H1 (cell line): Measurements from ENCODE around the gene NWD2. TPM values are rescaled to one million over a fixed set of nuclear protein-coding genes. Genes with fewer than 3 reads are reported as not detected.

Experiments
- CTCF ChIA-PET: fragments of 300-600 bp; sonication (Branson Sonifier 250); formaldehyde crosslinking; loops from one replicate; lab custom pipeline; 2021; ENCODE audit not compliant: partially characterized antibody; lab: Charles Lee
- POLR2A ChIA-PET: fragments of 300-600 bp; sonication (Branson Sonifier 250); formaldehyde crosslinking; loops from one replicate; lab custom pipeline; 2021; ENCODE audit warnings: inconsistent platforms; ENCODE audit not compliant: partially characterized antibody; lab: Charles Lee
- DNase-seq, 2 experiments: peaks; one replicate each; pipeline versions ENCODE4 v3.0.0 to v3.0.0-alpha.2; 2010 to 2022; ENCODE audit warnings: low spot score in 2 of 2, low read depth in 1 of 2, mixed read lengths in 1 of 2
- FAIRE-seq: peaks from 2 replicates; lab custom pipeline; 2011; peaks lifted over from hg19 to GRCh38; lab: Jason Lieb, UNC
- H2AFZ ChIP-seq: 2 replicates; pipeline ENCODE4 v1.8.1; 2012; ENCODE audit warnings: low read length, inconsistent platforms
- H2AK5ac ChIP-seq: 2 replicates; pipeline ENCODE4 v1.6.1; 2013; ENCODE audit warnings: low read depth, low read length
- H2BK120ac ChIP-seq: replicated peaks from 2 replicates; pipeline ENCODE3; 2013; ENCODE audit warnings: low read depth, low read length, inconsistent platforms
- H2BK12ac ChIP-seq: 2 replicates; pipeline ENCODE4 v1.6.1; 2013; ENCODE audit warnings: low read depth, low read length
- H2BK15ac ChIP-seq: 2 replicates; pipeline ENCODE4 v1.6.1; 2013; ENCODE audit warnings: low read length
- H2BK20ac ChIP-seq: 2 replicates; pipeline ENCODE4 v1.6.1; 2013; ENCODE audit warnings: low read length
- H2BK5ac ChIP-seq: 2 replicates; pipeline ENCODE4 v1.6.1; 2013; ENCODE audit warnings: low read depth, low read length
- H3K14ac ChIP-seq: 2 replicates; pipeline ENCODE4 v1.6.1; 2013; ENCODE audit warnings: inconsistent platforms; ENCODE audit not compliant: insufficient read length
- H3K18ac ChIP-seq: 2 replicates; pipeline ENCODE4 v1.6.1; 2013; ENCODE audit warnings: low read length; ENCODE audit errors: extremely low read depth
- H3K23ac ChIP-seq: 2 replicates; pipeline ENCODE4 v1.6.1; 2013; ENCODE audit warnings: inconsistent platforms; ENCODE audit not compliant: insufficient read length
- H3K23me2 ChIP-seq: 2 replicates; pipeline ENCODE4 v1.6.1; 2013; ENCODE audit warnings: low read depth, low read length
- H3K27ac ChIP-seq: 2 replicates; pipeline ENCODE4 v1.6.1; 2011; ENCODE audit warnings: low read depth, low read length, inconsistent platforms
- H3K27me3 ChIP-seq, 4 experiments: replicated peaks in 1 of 4; 1 replicate in 1 of 4; 2 replicates in 3 of 4; pipeline versions ENCODE4 v1.6.1 to v1.8.1; 2011 to 2013; ENCODE audit warnings: low read length in 3 of 4, mild to moderate bottlenecking in 3 of 4, inconsistent platforms in 2 of 4, mixed read lengths in 2 of 4, moderate library complexity in 1 of 4; ENCODE audit not compliant: control insufficient read depth in 3 of 4, insufficient read depth in 3 of 4; ENCODE audit errors: extremely low read depth in 1 of 4
- H3K36me3 ChIP-seq, 4 experiments: 2 replicates each; pipeline versions ENCODE4 v1.6.1 to v1.8.1; 2011 to 2013; ENCODE audit warnings: mild to moderate bottlenecking in 4 of 4, low read length in 3 of 4, moderate library complexity in 2 of 4, control low read depth in 1 of 4, inconsistent platforms in 1 of 4; ENCODE audit not compliant: insufficient read depth in 4 of 4, control insufficient read depth in 2 of 4
- H3K4ac ChIP-seq: replicated peaks from 2 replicates; pipeline ENCODE3; 2013; ENCODE audit warnings: low read length, low read depth, mixed read lengths, inconsistent platforms; ENCODE audit not compliant: insufficient read length
- H3K4me1 ChIP-seq, 4 experiments: replicated peaks in 1 of 4; 1 replicate in 1 of 4; 2 replicates in 3 of 4; pipeline versions ENCODE4 v1.6.1 to v1.8.1; 2011 to 2013; ENCODE audit warnings: low read length in 3 of 4, inconsistent platforms in 2 of 4, mixed read lengths in 1 of 4; ENCODE audit not compliant: insufficient read depth in 4 of 4, control insufficient read depth in 3 of 4
- H3K4me2 ChIP-seq, 2 experiments: 2 replicates each; pipeline versions ENCODE4 v1.6.1 to v1.8.1; 2011 to 2013; ENCODE audit warnings: low read depth in 2 of 2, low read length in 2 of 2, control low read depth in 1 of 2, inconsistent platforms in 1 of 2, mild to moderate bottlenecking in 1 of 2; ENCODE audit not compliant: insufficient read depth in 1 of 2
- H3K4me3 ChIP-seq, 4 experiments: fragments of 200-600, 300-600 bp in 1 of 4; sonication (generic), shearing (Covaris generic), sonication (Bioruptor Twin) in 1 of 4; 2 replicates each; pipeline versions ENCODE4 v1.5.1 to v1.8.1; 2011 to 2016; ENCODE audit warnings: low read length in 4 of 4, low read depth in 3 of 4, control low read depth in 2 of 4, inconsistent platforms in 2 of 4, mild to moderate bottlenecking in 2 of 4, mixed read lengths in 1 of 4, moderate library complexity in 1 of 4; ENCODE audit not compliant: insufficient read depth in 2 of 4; ENCODE audit errors: extremely low read depth in 1 of 4
- H3K56ac ChIP-seq: replicated peaks from 2 replicates; pipeline ENCODE3; 2013; ENCODE audit warnings: low read depth, mild to moderate bottlenecking, mixed read lengths, low read length, inconsistent platforms; ENCODE audit not compliant: insufficient read length
- H3K79me1 ChIP-seq: 2 replicates; pipeline ENCODE4 v1.6.1; 2013; ENCODE audit warnings: low read depth, low read length, control low read depth
- H3K79me2 ChIP-seq, 2 experiments: 2 replicates each; pipeline versions ENCODE4 v1.6.1 to v1.8.1; 2012 to 2013; ENCODE audit warnings: low read length in 2 of 2, mild to moderate bottlenecking in 2 of 2, inconsistent platforms in 1 of 2; ENCODE audit not compliant: insufficient read depth in 2 of 2, control insufficient read depth in 1 of 2
- H3K9ac ChIP-seq, 4 experiments: replicated peaks in 1 of 4; 1 replicate in 1 of 4; 2 replicates in 3 of 4; pipeline versions ENCODE4 v1.6.1 to v1.8.1; 2011 to 2013; ENCODE audit warnings: low read depth in 3 of 4, low read length in 3 of 4, control low read depth in 2 of 4, mild to moderate bottlenecking in 2 of 4, moderate library complexity in 2 of 4, inconsistent platforms in 1 of 4; ENCODE audit errors: extremely low read depth in 1 of 4
- H3K9me3 ChIP-seq, 2 experiments: 2 replicates each; pipeline versions ENCODE4 v1.6.1 to v1.8.1; 2012 to 2013; ENCODE audit warnings: mild to moderate bottlenecking in 2 of 2, moderate library complexity in 2 of 2, control low read depth in 1 of 2, inconsistent platforms in 1 of 2, low read depth in 1 of 2, low read length in 1 of 2, mixed read lengths in 1 of 2; ENCODE audit not compliant: insufficient read depth in 2 of 2
- H4K20me1 ChIP-seq, 2 experiments: replicated peaks in 1 of 2; 2 replicates each; pipeline versions ENCODE3 to v1.8.1; 2011 to 2013; ENCODE audit warnings: inconsistent platforms in 2 of 2, low read length in 2 of 2, mild to moderate bottlenecking in 1 of 2; ENCODE audit not compliant: insufficient read depth in 2 of 2, control insufficient read depth in 1 of 2
- H4K5ac ChIP-seq: 2 replicates; pipeline ENCODE4 v1.6.1; 2013; ENCODE audit warnings: low read length, low read depth, mixed read lengths, inconsistent platforms; ENCODE audit not compliant: insufficient read length
- H4K8ac ChIP-seq: 2 replicates; pipeline ENCODE4 v1.8.0; 2013; ENCODE audit warnings: mild to moderate bottlenecking, moderate library complexity, low read length, inconsistent platforms; ENCODE audit not compliant: insufficient read depth; ENCODE audit errors: extremely low read depth
- H4K91ac ChIP-seq: replicated peaks from 2 replicates; pipeline ENCODE3; 2013; ENCODE audit warnings: low read length, mixed read lengths, inconsistent platforms; ENCODE audit not compliant: insufficient read length
- NANOG ChIP-seq: IDR thresholded peaks from 2 replicates; pipeline ENCODE4 v1.6.1; 2011; ENCODE audit warnings: low read length, low read depth, mild to moderate bottlenecking, inconsistent platforms; ENCODE audit not compliant: insufficient read depth, poor library complexity, severe bottlenecking
- SRF ChIP-seq: IDR thresholded peaks from 2 replicates; pipeline ENCODE4 v1.6.1; 2011; ENCODE audit warnings: mild to moderate bottlenecking, low read depth, low read length, moderate library complexity
- TAF7 ChIP-seq: optimal IDR thresholded peaks from 2 replicates; pipeline ENCODE3; 2011; ENCODE audit warnings: low read depth, mild to moderate bottlenecking, inconsistent platforms, low read length, moderate library complexity, borderline replicate concordance
- WGBS, 2 experiments: shearing (Covaris generic) in 1 of 2; methylation state at CpG; one replicate each; pipeline versions ENCODE4 v1.1.6 to v1.1.7; 2013 to 2015; ENCODE audit warnings: low lambda C conversion rate in 2 of 2, mixed read lengths in 2 of 2, inconsistent platforms in 1 of 2, low coverage in 1 of 2, missing lambda C conversion rate in 1 of 2; ENCODE audit not compliant: insufficient replicate concordance in 2 of 2, insufficient coverage in 1 of 2, insufficient read length in 1 of 2; ENCODE audit errors: extremely low coverage in 1 of 2, missing lambda C conversion rate in 1 of 2; 5-methylcytosine and 5-hydroxymethylcytosine counted together
- polyA plus RNA-seq, 7 experiments: library from polyadenylated mRNA; depleted of rRNA in 3 of 7; stranded (reverse) in 5 of 7; unstranded in 2 of 7; fragments of >200 nt in 5 of 7; fragments of 200-250 nt in 2 of 7; gene quantifications; 1 replicate in 5 of 7; 2 replicates in 1 of 7; 4 replicates in 1 of 7; pipeline versions ENCODE4 v1.2.1 to v1.2.3, GENCODE V29; 2011 to 2013; ENCODE audit warnings: missing spikeins in 2 of 7, mixed read lengths in 2 of 7
- total RNA-seq: library from RNA; stranded (reverse); fragmentation: NEBNext Ultra II Directional; extraction: Animal tissue kit (Norgen Biotek cat#: 25700); gene quantifications from 2 replicates; pipeline ENCODE4 v1.2.1, GENCODE V29; 2021

Gene NWD2
- total and polyA plus RNA-seq, 2 of the 8 experiments (the other 6 are each of a cell fraction or from before 2014, with no cell fraction given): under 0.01 TPM; not detected in 1

GRCh38 chr4:37441231-37442061 lies 196.9 kb downstream of the NWD2 start:
- DNase-seq: no peak
- TF ChIP-seq SRF (no peak), TAF7 (no peak), NANOG (no peak)
- TF ChIP-seq, all 59 proteins: peak for 0
- Histone ChIP-seq H2BK15ac (no peak overlapping the region), H3K27ac (no peak overlapping the region), H3K56ac (no peak overlapping the region), H4K8ac (no peak overlapping the region), H3K14ac (no peak overlapping the region), H4K91ac (no peak overlapping the region), H2AK5ac (no peak overlapping the region), H3K27me3 (no peaks in the 10 kb centered on the region), H2BK5ac (no peak overlapping the region), H3K9ac (no peak overlapping the region), H2AFZ (no peak overlapping the region), H3K4me1 (no peaks in the 10 kb centered on the region), H2BK12ac (no peak overlapping the region), H3K9me3 (no peaks in the 10 kb centered on the region), H3K4me3 (no peak overlapping the region), H3K23ac (no peak overlapping the region), H3K23me2 (no peaks in the 10 kb centered on the region), H3K4me2 (no peak overlapping the region), H3K18ac (no peak overlapping the region), H2BK20ac (no peak overlapping the region), H3K79me2 (no peaks in the 10 kb centered on the region), H3K36me3 (no peaks in the 10 kb centered on the region; a peak in 1 of 8 replicates), H2BK120ac (no peak overlapping the region), H4K20me1 (no peaks in the 10 kb centered on the region), H3K79me1 (no peaks in the 10 kb centered on the region), H3K4ac (no peak overlapping the region), H4K5ac (no peak overlapping the region)
- WGBS, 2 experiments: 90% methylated on average over 9 of the region's 9 CpGs; no CpG with 5 or more reads in 1 of the 2 experiments
- no peak for FAIRE-seq
- CTCF ChIA-PET: interaction anchor here (0.5 to 4.7 kb wide), 4 partner anchors 12 to 1318 kb away, joined by 3 to 22 read pairs (median 12); a partner anchor contains a TSS
- POLR2A ChIA-PET: no interaction called here
